ENCODE measurements around the gene ABLIM2.

The ABLIM2 gene

GRCh38 chr4:8033829-8034528 is 124.6 kb downstream of the ABLIM2 start (continued):
- TF ChIP-seq PATZ1 (CRISPR knock-in tag; IDR thresholded peaks at IDR 0.05; ENCODE audit: borderline replicate concordance) = no peak
- TF ChIP-seq TCF4 (CRISPR knock-in tag; IDR thresholded peaks at IDR 0.05; ENCODE audit: borderline replicate concordance) = no peak
- TF ChIP-seq CSRNP3 (CRISPR knock-in tag; IDR thresholded peaks at IDR 0.05) = no peak
- no peak for TF ChIP-seq ZNF565 (CRISPR knock-in tag; conservative IDR thresholded peaks at IDR 0.05; ENCODE audit: low read depth)
- TF ChIP-seq GLIS3 (CRISPR knock-in tag; IDR thresholded peaks at IDR 0.05) = no peak
- no peak for TF ChIP-seq ESRRG (CRISPR knock-in tag; IDR thresholded peaks at IDR 0.05)
- no peak for TF ChIP-seq CREB5 (CRISPR knock-in tag; IDR thresholded peaks at IDR 0.05; ENCODE audit: low read depth)
- TF ChIP-seq ZNF8 (CRISPR knock-in tag; IDR thresholded peaks at IDR 0.05) = no peak
- TF ChIP-seq CSDC2 (CRISPR knock-in tag; IDR thresholded peaks at IDR 0.05) = no peak
- TF ChIP-seq PPARA (CRISPR knock-in tag; IDR thresholded peaks at IDR 0.05; ENCODE audit: borderline replicate concordance) = no peak
- TF ChIP-seq OSR1 (CRISPR knock-in tag; IDR thresholded peaks at IDR 0.05) = no peak
- TF ChIP-seq ZNF70 (CRISPR knock-in tag; IDR thresholded peaks at IDR 0.05) = no peak
- no peak for TF ChIP-seq ZFP30 (CRISPR knock-in tag; IDR thresholded peaks at IDR 0.05)

DNA sequence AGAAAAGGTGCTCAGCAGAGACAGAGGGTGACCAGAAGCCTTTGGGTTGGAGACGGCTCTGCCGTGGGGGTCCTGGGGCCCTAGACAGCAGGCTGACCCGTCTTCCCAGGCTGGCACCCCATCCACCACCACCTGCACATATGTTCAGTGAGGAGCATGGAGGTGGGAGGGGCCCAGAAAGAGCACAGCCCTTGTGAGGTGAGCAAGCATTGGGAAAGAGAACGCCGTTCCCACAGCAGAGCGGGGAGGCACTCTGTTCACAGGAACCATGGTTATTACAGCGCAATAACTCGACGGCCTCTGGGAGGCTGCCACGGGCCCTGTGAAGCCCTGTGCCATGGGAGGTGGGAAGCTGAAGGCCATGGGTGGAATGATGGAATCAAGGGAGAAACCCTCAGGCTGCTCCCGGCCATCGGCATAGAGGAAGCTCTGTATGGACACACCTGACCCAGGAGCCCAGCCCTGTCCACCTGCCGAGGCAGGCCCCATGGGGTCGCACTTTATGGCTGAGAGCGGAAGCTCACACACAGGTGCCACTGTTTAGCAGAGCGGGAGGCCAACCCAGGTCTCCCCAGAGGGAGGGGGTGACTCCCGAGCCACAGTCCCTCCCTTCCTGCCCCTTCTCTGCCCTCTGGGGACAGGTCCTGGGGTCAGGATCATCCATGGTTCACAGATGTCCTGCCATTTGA is 125.4 kb downstream of the ABLIM2 start:
- no peak for TF ChIP-seq CREB5 (CRISPR knock-in tag; IDR thresholded peaks at IDR 0.05; ENCODE audit: low read depth)
- no peak for TF ChIP-seq ZNF565 (CRISPR knock-in tag; conservative IDR thresholded peaks at IDR 0.05; ENCODE audit: low read depth)
- no peak for TF ChIP-seq ISL1 (CRISPR knock-in tag; IDR thresholded peaks at IDR 0.05)
- no peak for TF ChIP-seq PATZ1 (CRISPR knock-in tag; IDR thresholded peaks at IDR 0.05; ENCODE audit: borderline replicate concordance)
- TF ChIP-seq ZNF70 (CRISPR knock-in tag; IDR thresholded peaks at IDR 0.05) = no peak
- TF ChIP-seq, protein P1, sequence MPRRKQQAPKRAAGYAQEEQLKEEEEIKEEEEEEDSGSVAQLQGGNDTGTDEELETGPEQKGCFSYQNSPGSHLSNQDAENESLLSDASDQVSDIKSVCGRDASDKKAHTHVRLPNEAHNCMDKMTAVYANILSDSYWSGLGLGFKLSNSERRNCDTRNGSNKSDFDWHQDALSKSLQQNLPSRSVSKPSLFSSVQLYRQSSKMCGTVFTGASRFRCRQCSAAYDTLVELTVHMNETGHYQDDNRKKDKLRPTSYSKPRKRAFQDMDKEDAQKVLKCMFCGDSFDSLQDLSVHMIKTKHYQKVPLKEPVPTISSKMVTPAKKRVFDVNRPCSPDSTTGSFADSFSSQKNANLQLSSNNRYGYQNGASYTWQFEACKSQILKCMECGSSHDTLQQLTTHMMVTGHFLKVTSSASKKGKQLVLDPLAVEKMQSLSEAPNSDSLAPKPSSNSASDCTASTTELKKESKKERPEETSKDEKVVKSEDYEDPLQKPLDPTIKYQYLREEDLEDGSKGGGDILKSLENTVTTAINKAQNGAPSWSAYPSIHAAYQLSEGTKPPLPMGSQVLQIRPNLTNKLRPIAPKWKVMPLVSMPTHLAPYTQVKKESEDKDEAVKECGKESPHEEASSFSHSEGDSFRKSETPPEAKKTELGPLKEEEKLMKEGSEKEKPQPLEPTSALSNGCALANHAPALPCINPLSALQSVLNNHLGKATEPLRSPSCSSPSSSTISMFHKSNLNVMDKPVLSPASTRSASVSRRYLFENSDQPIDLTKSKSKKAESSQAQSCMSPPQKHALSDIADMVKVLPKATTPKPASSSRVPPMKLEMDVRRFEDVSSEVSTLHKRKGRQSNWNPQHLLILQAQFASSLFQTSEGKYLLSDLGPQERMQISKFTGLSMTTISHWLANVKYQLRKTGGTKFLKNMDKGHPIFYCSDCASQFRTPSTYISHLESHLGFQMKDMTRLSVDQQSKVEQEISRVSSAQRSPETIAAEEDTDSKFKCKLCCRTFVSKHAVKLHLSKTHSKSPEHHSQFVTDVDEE (CRISPR knock-in tag; IDR thresholded peaks at IDR 0.05) = no peak
- no peak for TF ChIP-seq CSRNP3 (CRISPR knock-in tag; IDR thresholded peaks at IDR 0.05)
- no peak for TF ChIP-seq ZFP3 (CRISPR knock-in tag; IDR thresholded peaks at IDR 0.05)
- no peak for TF ChIP-seq ESRRG (CRISPR knock-in tag; IDR thresholded peaks at IDR 0.05)
- no peak for ATAC-seq

Data from SK-N-SH treated with all-trans-retinoic acid at 6 μM for 48 hours (cell line).